Measurements from ENCODE around the gene MRPL16. TPM values are rescaled to one million over a fixed set of nuclear protein-coding genes. Genes with fewer than 3 reads are reported as not detected.

Gene MRPL16
- total RNA-seq, 1 experiment from 2014 or later = 123 TPM

DNA sequence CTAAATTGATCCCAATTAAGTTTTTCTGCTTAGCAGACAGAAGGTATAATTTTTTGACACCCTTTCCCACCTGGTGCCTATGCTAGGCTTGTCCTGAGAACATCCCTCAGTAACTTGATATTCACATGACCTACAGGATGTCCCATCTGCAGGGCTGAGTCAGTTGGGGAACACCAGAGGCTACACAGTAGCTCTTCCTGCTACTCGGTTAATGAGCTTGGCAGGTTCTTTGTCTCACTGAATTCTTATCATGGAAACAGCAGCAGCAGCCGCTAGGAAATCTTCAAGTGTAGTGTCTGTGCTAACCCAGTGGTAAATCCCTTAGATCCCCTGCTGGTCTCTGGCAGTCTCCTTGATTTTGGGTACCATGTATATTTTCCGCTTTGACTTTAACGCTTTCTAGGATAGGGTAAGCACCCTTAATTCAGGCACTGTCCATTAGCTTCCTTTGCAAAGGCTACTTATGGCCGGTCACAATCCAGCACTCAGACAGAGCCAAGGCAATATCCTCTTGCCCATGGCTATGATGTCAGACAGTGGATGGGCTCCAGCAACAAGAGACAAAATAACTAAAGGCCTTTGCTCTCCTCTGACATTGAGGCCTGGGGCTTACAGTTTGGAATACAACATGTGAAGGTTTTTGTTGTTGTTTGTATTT is 8.5 kb downstream of the MRPL16 start:
- Histone ChIP-seq H3F3A (ENCODE audit: low read length, unreplicated experiment) (no peaks in the 10 kb centered on the region), H4K20me1 (ENCODE audit: low read length) (no peaks in the 10 kb centered on the region), H3K9me3 (ENCODE audit: low read length) (no peaks in the 10 kb centered on the region), H3K27me3 (ENCODE audit: low read length) (no peaks in the 10 kb centered on the region), H3K36me3 (ENCODE audit: low read depth, low read length) (peaks cover 39% of the 10 kb centered on the region), H3K9ac (ENCODE audit: low read length) (peak overlapping the region; percentile 9; the same call in 1 of the 2 replicates), H3K9me2 (replicated peaks; ENCODE audit: low read length) (no peaks in the 10 kb centered on the region), H3K4me1 (ENCODE audit: insufficient read depth, low read length) (peaks cover 25% of the 10 kb centered on the region), H3K4me3 (ENCODE audit: low read length) (no peak overlapping the region), H3K79me2 (ENCODE audit: low read length) (no peaks in the 10 kb centered on the region), H2AFZ (ENCODE audit: low read length) (no peak overlapping the region), H3K27ac (ENCODE audit: low read length) (peak overlapping the region; percentile 74), H3K4me2 (ENCODE audit: low read length) (peak overlapping the region; percentile 30)
- intact Hi-C loops (cut with micrococcal nuclease) = loop anchor here (1.0 to 10.0 kb wide), 4 partner anchors 15 to 267 kb away; partner anchors contain the start of gene PATL1
- TF ChIP-seq, protein P1, sequence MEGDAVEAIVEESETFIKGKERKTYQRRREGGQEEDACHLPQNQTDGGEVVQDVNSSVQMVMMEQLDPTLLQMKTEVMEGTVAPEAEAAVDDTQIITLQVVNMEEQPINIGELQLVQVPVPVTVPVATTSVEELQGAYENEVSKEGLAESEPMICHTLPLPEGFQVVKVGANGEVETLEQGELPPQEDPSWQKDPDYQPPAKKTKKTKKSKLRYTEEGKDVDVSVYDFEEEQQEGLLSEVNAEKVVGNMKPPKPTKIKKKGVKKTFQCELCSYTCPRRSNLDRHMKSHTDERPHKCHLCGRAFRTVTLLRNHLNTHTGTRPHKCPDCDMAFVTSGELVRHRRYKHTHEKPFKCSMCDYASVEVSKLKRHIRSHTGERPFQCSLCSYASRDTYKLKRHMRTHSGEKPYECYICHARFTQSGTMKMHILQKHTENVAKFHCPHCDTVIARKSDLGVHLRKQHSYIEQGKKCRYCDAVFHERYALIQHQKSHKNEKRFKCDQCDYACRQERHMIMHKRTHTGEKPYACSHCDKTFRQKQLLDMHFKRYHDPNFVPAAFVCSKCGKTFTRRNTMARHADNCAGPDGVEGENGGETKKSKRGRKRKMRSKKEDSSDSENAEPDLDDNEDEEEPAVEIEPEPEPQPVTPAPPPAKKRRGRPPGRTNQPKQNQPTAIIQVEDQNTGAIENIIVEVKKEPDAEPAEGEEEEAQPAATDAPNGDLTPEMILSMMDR (conservative IDR thresholded peaks at IDR 0.05; ENCODE audit: low read depth, low read length) = no peak
- TF ChIP-seq EZH2phosphoT487 (IDR thresholded peaks at IDR 0.05; ENCODE audit: borderline replicate concordance, low read length) = no peak
- no peak for TF ChIP-seq EZH2 (IDR thresholded peaks at IDR 0.05; ENCODE audit: low read length, unreplicated experiment)
- ChIA-PET CTCF (interaction anchor here (0.7 to 3.0 kb wide), 5 partner anchors 15 to 133 kb away, joined by 3 to 29 read pairs (median 5); partner anchors contain the start of genes PATL1 and STX3), POLR2A (ENCODE audit: unreplicated experiment) (interaction anchor here (0.6 to 1.3 kb wide), 2 partner anchors 9 to 46 kb away, joined by 3 to 6 read pairs; partner anchors contain the start of gene MRPL16)
- peak; percentile 77 for ATAC-seq
- DNase-seq = peak; percentile 53
- BruUV-seq (replicated peaks) = no TSS peak

DNA sequence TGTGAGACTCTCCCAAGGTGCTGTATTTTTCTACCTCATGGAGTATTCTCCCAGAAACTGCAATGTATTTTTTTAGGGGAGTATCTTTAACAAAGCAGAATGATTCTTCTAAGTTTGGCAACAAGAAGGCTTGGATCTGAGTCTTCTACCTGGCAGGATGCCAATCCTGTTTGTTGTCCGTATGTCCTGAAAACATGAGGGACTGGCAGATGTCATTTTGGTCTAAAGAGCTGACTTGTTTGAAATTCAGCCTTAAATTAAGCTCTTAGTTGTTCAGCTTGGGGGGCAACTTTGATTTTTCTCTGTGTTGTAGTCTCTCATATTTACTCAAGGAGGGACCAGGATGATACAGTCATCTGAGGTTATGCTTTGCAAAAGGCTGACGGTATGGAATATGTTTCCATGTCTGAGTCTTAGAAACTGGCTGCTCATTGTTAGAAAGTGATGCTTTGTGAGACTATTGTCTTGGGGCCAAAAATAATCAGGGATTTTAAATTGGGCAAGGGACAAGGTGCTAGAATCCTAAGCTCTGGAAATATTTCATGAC is 9.3 kb downstream of the MRPL16 start:
- H4K20me1 ChIP-seq (ENCODE audit: low read length) = no peaks in the 10 kb centered on the region
- H3K9me3 ChIP-seq (ENCODE audit: low read length) = no peaks in the 10 kb centered on the region
- intact Hi-C loops (cut with micrococcal nuclease) = loop anchor here (2.0 to 10.0 kb wide), 3 partner anchors 14 to 266 kb away; partner anchors contain the start of gene PATL1
- TF ChIP-seq EZH2 (IDR thresholded peaks at IDR 0.05; ENCODE audit: low read length, unreplicated experiment) (no peak), EZH2phosphoT487 (IDR thresholded peaks at IDR 0.05; ENCODE audit: borderline replicate concordance, low read length) (no peak)
- TF ChIP-seq, protein P1 (conservative IDR thresholded peaks at IDR 0.05; ENCODE audit: low read depth, low read length) = no peak
- H3K4me2 ChIP-seq (ENCODE audit: low read length) = peak overlapping the region; percentile 30
- ATAC-seq (peak; percentile 81), DNase-seq (peak; percentile 74)
- no TSS peak for BruUV-seq (replicated peaks)
- H3K4me3 ChIP-seq (ENCODE audit: low read length) = no peak overlapping the region
- peaks cover 32% of the 10 kb centered on the region; the same call in 1 of the 2 replicates for H3K36me3 ChIP-seq (ENCODE audit: low read depth, low read length)
- POLR2A ChIA-PET (ENCODE audit: unreplicated experiment) = interaction anchor here (0.6 to 1.3 kb wide), 3 partner anchors 9 to 71 kb away, joined by 3 to 6 read pairs (median 3); partner anchors contain the start of gene MRPL16
- H3F3A ChIP-seq (ENCODE audit: low read length, unreplicated experiment) = no peaks in the 10 kb centered on the region
- no peaks in the 10 kb centered on the region for H3K27me3 ChIP-seq (ENCODE audit: low read length)
- H3K9ac ChIP-seq (ENCODE audit: low read length) = peak overlapping the region; percentile 9; the same call in 1 of the 2 replicates
- no peaks in the 10 kb centered on the region for H3K9me2 ChIP-seq (replicated peaks; ENCODE audit: low read length)
- CTCF ChIA-PET = interaction anchor here (0.7 to 3.0 kb wide), 5 partner anchors 14 to 132 kb away, joined by 3 to 29 read pairs (median 5); partner anchors contain the start of genes PATL1 and STX3
- peak overlapping the region; percentile 74 for H3K27ac ChIP-seq (ENCODE audit: low read length)
- H3K4me1 ChIP-seq (ENCODE audit: insufficient read depth, low read length) = peaks cover 25% of the 10 kb centered on the region
- H3K79me2 ChIP-seq (ENCODE audit: low read length) = no peaks in the 10 kb centered on the region
- no peak overlapping the region for H2AFZ ChIP-seq (ENCODE audit: low read length)

Data from PC-3 (cell line).